SH-SY5Y (cell line): ENCODE measurements around the gene AMBRA1.

Experiments
- GATA2 ChIP-seq: IDR thresholded peaks from 2 replicates; pipeline ENCODE4 v1.6.1; 2011; ENCODE audit warnings: mild to moderate bottlenecking, low read depth, low read length
- GATA3 ChIP-seq: IDR thresholded peaks from 2 replicates; pipeline ENCODE4 v1.6.1; 2011; ENCODE audit warnings: low read depth, mild to moderate bottlenecking, low read length, moderate library complexity

GRCh38 chr11:46559815-46560214 lies 34.0 kb downstream of the AMBRA1 start:
- TF ChIP-seq GATA2 (no peak), GATA3 (no peak)
